ENCODE results near the gene NDFIP1. TPM values are rescaled to one million over a fixed set of nuclear protein-coding genes. Genes with fewer than 3 reads are reported as not detected.
A peak's percentile ranks its signal among the peaks of the same experiment; 100 is the strongest.

The NDFIP1 gene
- total and polyA plus RNA-seq, 2 of the 13 experiments (the other 11 are each of a cell fraction or from before 2014, with no cell fraction given): 12.4 to 15.7 TPM

- peak; percentile 77; the same call in 1 of the 2 replicates for TF ChIP-seq ZNF691 (CRISPR knock-in tag; IDR thresholded peaks at IDR 0.05; ENCODE audit: borderline replicate concordance, low read depth)
- peak; percentile 92 for TF ChIP-seq ARNT2 (CRISPR knock-in tag; IDR thresholded peaks at IDR 0.05; ENCODE audit: low read depth)
- TF ChIP-seq E2F2 (CRISPR knock-in tag; IDR thresholded peaks at IDR 0.05; ENCODE audit: borderline replicate concordance): no peak
- 0 out of 2 replicates have a peak, but pooled peaks have one; percentile 4 for TF ChIP-seq THRA (CRISPR knock-in tag; IDR thresholded peaks at IDR 0.05; ENCODE audit: borderline replicate concordance)
- peak; percentile 40; the same call in 1 of the 2 replicates for TF ChIP-seq REPIN1 (CRISPR knock-in tag; IDR thresholded peaks at IDR 0.05; ENCODE audit: borderline replicate concordance, low read depth)
- TF ChIP-seq ZNF543 (CRISPR knock-in tag; IDR thresholded peaks at IDR 0.05): peak; percentile 67; the same call in 1 of the 2 replicates
- TF ChIP-seq ZSCAN12 (CRISPR knock-in tag; IDR thresholded peaks at IDR 0.05): no peak
- TF ChIP-seq ZNF430 (CRISPR knock-in tag; IDR thresholded peaks at IDR 0.05): no peak; the same call in 1 of the 2 replicates
- peak; percentile 72; the same call in 1 of the 2 replicates for TF ChIP-seq ZNF770 (CRISPR knock-in tag; IDR thresholded peaks at IDR 0.05)
- no peak for TF ChIP-seq ZNF788 (CRISPR knock-in tag; IDR thresholded peaks at IDR 0.05; ENCODE audit: borderline replicate concordance)
- peak; percentile 68; the same call in 1 of the 2 replicates for TF ChIP-seq ZMAT3 (CRISPR knock-in tag; conservative IDR thresholded peaks at IDR 0.05)
- no peak for TF ChIP-seq FOXP4 (CRISPR knock-in tag; IDR thresholded peaks at IDR 0.05)
- TF ChIP-seq ZNF598 (CRISPR knock-in tag; IDR thresholded peaks at IDR 0.05; ENCODE audit: borderline replicate concordance): no peak
- TF ChIP-seq LBX2 (CRISPR knock-in tag; IDR thresholded peaks at IDR 0.05; ENCODE audit: borderline replicate concordance): peak; percentile 34; the same call in 1 of the 2 replicates
- TF ChIP-seq GABPB1 (CRISPR knock-in tag; IDR thresholded peaks at IDR 0.05): peak; percentile 42; the same call in 1 of the 2 replicates
- TF ChIP-seq HMG20A (CRISPR knock-in tag; IDR thresholded peaks at IDR 0.05; ENCODE audit: borderline replicate concordance): peak; percentile 10; the same call in 1 of the 2 replicates
- no peak for TF ChIP-seq MAFG (CRISPR knock-in tag; IDR thresholded peaks at IDR 0.05)
- no peak; the same call in 1 of the 2 replicates for TF ChIP-seq ZNF878 (CRISPR knock-in tag; IDR thresholded peaks at IDR 0.05)
- TF ChIP-seq ZSCAN25 (CRISPR knock-in tag; IDR thresholded peaks at IDR 0.05): peak; percentile 61
Measured at GRCh38 chr5:142108432-142109330, at the start of gene NDFIP1 (continued).
